Frontal cortex (tissue), 4 donors: ENCODE data around the gene AHSP. TPM values are rescaled to one million over a fixed set of nuclear protein-coding genes. Genes with fewer than 3 reads are reported as not detected.
A peak's percentile ranks its signal among the peaks of the same experiment; 100 is the strongest.
"Not testable (repeated sequence)": the region's sequence is repeated elsewhere in the genome, so short reads cannot be mapped to it uniquely, and the experiment has no call there.

Experiments used
- DNase-seq, 2 donors: peaks; one replicate each; pipeline ENCODE4 v3.0.0; 2012; ENCODE audit warnings: low spot score in 2 of 2
- FAIRE-seq: peaks from 2 replicates; lab custom pipeline; 2012; peaks lifted over from hg19 to GRCh38; lab: Jason Lieb, UNC
- total RNA-seq: library from RNA; depleted of rRNA; stranded (reverse); fragments of >200 nt; gene quantifications from one replicate; pipeline ENCODE4 v1.2.3, GENCODE V29; 2014
- donor health status: control.
- donor health status: control.
- donor health status: control.

Gene AHSP
- total RNA-seq, 1 donor from 2014 or later: 22.0 TPM

DNA sequence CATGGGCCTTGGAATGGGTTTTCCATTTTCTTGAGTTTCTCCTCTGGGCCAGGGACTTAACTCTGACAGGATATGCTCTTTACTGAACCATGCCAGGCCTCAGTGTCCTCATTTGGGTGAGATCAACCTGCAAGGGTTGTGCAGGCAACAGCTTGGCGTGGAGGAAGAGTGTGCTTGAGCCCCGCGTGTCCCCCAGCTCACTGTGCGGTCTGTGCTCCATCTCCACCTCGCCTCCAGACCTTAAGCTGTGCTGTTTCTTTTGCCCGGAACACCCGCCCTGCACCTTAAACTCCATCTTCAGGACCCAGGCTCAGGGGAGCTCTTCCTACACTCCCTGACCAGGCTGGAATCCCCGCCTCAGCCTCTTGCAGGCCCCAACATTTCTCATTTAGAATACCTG lies 29.2 kb upstream of the AHSP start:
- DNase-seq (no peak), FAIRE-seq (no peak)

DNA sequence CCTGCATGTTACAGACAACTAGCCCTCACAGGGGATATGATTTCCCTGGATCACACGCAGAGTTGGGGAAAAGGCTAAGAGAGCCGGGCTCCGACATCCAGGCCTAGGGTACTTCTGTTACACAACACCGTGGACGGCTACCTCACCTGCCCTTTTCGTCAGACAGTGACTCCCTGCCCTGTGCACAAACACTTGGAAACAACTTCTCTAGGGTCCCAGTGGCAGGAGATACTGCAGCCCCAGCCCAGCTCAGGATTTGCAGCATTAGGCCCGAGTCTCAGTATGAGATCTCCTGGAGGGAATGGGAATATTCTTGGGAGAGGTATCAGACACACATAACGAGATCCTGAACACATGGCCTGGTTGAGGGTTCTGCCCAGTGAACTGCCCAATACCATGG lies 27.8 kb upstream of the AHSP start:
- FAIRE-seq: no peak
- DNase-seq: no peak

DNA sequence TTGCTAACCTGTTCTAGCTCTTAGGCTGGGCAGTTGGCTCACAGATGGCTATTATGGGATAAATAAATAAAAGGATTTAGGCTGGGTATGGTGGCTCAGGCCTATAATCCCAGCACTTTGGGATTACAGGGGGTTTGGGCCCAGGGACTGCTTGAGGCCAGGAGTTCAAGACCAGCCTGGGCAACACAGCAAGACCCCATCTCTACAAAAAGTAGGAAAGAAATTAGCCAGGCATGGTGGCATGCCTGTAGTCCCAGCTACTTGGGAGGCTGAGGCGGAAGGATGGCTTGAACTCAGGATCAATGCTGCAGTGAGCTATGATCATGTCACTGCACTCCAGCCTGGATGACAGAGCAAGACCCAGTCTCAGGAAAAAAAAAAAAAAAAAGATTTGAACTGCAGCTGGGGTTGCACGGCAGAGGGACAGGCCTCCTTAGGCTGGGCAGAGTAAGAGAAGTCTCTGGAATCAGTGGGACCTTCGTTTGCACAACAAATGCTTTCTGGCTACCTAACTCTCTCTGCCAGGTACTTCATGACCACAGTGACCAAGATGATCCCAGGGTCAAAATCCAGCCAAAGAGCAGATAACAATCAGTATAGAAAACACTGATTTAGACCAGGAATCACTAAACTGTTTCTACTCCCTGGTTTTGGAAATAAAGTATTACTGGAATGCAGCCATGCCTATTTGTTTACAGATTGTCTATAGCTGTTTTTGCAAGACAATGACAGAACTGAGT lies 26.3 kb upstream of the AHSP start:
- DNase-seq (no peak), FAIRE-seq (no peak)

DNA sequence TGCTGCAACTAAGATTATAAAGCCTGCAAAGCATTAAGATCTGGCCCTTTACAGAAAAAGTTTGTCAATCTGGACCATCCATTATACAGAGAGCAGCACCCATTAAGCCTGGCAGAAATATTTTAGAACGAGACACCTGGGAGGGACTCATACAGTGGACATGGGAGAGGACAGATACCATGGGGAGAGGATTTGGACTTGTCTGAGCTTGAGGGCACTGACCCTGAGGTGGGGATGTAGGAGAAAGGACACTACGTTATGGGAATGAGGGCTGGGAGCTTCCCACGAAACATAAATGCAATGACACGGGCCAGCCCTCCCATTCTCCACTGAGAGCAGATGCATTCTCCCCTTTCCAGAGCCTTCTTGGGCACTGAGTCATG lies 25.7 kb upstream of the AHSP start:
- DNase-seq (no peak), FAIRE-seq (no peak)

DNA sequence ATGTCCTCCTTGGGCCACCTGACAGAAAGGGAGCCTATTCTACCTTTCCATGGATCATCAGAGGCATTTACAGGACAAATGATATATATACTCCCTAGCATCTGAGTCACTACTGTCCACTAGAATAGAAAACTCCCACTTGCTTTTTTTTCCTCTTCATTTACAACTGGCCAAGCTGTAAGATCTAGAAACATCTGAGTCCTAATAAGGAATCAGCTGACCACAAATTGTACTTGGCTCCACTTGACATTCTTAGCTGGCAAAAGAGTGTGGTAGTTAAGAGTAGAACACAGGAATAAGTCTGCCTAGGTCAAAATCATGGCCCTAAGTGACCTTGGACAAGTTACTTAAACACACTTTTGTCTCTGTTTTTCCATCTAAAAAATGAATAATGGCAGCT lies 24.7 kb upstream of the AHSP start:
- FAIRE-seq (no peak), DNase-seq (no peak)

DNA sequence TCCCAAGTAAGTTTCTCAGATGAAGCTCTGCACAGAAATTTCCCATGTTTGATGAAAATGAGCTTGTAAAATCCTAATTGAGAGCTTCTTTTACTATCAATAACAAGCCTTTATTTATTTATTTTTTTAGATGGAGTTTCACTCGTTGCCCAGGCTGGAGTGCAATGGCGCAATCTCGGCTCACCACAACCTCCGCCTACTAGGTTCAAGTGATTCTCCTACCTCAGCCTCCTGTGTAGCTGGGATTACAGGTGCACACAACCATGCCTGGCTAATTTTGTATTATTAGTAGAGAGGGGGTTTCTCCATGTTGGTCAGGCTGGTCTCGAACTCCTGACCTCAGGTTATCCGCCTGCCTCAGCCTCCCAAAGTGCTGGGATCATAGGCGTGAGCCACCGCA lies 24.1 kb upstream of the AHSP start:
- not testable (repeated sequence) for DNase-seq, FAIRE-seq

DNA sequence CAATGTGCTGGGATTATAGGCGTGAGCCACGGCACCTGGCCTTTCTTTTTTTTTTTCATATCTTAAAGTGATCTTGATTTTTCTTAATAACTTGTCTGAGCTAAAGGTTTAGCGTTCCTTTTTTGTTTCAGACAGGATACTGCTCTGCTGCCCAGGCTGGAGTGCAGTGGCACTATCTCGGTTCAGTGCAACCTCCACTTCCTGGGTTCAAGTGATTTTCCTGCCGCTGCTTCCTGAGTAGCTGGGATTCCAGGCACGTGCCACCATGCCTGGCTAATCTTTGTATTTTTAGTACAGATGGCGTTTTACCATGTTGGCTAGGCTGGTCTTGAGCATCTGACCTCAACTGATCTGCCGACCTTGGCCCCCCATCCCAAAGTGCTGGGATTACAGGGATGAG lies 23.5 kb upstream of the AHSP start:
- FAIRE-seq (no peak), DNase-seq (no peak)

DNA sequence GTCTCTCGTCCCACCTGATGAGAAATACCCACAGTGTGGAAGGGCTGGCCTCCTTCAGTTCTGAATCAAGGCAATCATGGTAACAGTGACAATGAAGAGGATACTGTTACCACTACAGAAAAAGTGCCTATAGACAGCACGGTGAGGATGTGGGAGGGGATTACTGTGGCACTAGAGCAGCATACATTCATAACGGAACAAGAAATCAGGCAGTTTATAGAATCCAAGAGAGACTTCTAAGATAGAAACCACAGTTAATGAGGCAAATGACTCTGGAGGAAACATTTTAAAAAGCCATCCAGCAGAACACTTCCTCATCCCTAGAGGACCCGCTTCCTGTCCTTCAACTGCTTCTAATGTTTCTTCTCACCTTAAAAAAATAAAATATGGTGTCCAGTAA lies 22.2 kb upstream of the AHSP start:
- FAIRE-seq (no peak), DNase-seq (no peak)

DNA sequence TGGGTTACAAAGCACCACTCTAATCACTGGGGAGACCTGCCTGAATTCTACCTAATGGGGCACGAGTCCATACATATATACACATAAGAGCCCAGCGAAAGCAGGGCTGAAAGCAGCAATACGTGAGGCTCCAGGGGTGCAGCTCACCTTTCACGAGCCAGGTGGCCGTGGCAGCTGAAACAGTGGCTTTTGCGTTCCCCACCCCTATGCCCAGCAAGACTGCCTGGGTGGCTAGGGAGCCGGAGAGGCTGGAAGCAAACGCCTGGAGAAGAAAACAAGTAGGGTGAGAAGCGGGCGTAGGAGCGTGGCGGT lies 20.1 kb upstream of the AHSP start:
- DNase-seq (no peak), FAIRE-seq (no peak)

DNA sequence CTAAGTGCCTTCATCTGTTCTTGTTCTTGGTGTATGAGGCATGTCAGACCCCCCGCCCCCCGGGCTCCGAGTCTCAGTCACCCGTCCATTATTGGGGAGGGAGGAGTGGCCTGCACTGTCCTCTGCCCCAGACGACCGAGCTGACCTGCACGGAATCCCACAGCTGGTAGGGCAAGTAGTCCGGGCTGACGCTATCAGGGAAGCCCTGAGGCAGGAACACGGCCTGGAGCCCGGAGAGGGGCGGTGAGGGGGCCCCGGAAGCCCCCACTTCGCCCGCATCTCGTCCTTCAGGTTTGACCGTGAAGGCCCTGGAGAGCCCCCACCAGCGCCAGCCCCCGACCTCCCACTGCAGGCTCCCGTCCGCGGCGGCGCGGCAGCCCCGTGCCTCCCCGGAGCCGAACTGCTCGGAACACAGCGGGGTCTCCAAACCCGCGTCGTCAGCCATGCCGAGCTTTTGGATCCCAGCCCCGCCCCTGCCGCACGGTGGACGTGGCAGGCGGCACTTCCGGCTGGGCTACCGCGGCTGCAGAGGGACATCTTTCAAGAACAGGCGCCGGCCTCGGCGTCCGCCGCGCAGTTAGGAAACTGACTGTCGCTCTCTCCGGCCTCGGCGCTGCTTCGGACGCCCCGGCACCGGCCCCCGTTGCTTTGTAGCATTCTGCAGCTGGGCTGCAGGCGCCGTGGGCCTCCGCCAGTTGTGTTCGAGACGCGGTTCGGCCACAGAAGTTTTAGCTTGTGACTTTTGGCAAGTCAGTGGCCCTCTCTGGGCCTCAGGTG lies 19.6 kb upstream of the AHSP start, which contains the start of gene RUSF1:
TSS of gene RUSF1 (minus strand) at position 463 of the 777 bp plus-strand sequence. CDS start at position 445, 18 bp downstream.
- DNase-seq (peak; percentile 84 to 86), FAIRE-seq (no peak)

DNA sequence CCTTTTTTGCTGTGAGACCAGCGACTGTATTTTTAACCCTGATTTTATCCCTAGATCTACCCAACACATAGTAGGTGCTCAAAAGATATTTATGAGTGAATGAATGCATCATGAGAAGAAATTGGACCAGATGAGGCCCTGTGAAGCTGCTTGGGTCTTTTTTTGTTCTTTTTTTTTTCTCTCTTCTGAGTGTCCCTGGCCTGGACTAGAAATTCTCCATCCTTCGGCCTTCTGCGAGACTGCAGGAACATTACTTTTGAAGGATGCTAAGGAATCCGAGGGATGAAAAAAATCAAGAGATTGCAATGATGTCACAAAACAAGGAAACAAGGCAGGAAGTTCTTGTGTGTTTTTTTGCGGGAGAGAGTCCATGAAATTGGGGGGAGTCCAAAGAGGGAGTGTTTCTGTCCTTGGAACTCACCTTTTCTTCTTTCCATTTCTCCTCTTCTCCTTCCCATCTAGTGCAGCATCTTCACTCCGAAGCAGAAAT lies 18.9 kb upstream of the AHSP start:
- FAIRE-seq: no peak
- no peak for DNase-seq

DNA sequence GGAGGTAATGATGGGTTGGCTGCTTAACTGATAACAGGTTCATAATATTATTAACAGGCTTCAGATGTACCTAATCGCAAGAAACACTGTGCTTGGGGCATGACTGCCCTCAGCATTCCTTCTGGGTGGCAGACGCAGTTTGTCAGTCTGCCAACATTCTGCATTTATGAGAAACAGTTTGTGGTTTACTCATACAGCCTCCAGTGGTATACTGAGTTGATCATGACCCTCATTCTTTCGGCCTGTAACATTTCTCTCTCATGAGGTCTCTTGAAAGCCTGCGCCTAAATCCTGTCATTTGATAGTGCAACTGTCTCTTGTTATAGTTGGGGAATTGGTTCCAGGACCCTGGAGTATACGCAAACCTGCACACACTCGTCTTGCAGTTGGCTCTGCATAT lies 14.6 kb upstream of the AHSP start:
- no peak for DNase-seq
- no peak for FAIRE-seq

DNA sequence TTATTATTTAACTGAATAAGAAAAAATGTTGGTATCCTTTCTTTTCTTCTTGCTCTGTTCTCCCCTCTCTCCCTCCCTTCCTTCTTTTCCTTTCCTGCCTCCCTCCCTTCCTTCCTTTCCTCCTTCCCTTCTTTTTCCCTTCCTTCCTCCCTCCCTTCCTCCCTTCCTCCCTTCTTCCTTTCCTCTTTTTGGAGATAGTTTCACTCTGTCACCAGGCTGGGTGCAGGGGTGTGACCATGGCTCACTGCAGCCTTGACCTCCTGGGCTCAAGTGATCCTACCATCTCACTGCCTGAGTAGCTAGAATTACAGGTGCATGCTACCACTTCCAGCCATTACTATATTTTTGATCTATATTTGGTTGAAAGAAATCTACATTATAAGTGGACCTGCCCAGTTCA lies 13.8 kb upstream of the AHSP start:
- FAIRE-seq (no peak), DNase-seq (no peak)

DNA sequence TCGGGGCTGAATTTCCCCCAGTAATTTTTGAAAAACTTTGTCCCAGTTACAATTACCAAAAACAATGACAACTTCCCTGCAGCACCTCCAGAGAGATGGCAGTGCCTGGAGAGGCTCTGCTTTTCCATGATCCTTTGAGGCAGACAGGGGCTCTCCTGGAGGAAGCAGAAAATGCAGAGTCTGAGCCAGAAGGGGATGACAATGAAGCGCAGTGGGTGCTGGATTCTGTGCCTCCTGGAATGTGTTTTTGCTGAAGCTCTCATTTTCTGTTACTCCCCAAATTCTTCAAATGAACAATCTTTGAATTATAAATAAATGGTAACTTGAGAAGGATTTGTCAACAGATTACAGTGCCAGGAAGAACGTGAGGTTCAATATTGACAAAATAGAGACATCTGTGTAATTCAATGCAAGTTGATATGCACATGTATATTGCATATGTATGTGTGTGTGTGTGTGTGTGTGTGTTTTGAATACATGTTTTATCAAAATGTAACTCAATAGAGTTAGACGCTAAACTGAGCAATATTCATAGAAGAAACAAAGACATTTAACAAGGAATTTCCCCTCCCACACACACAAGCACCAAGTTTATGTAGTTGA lies 9.8 kb upstream of the AHSP start:
- DNase-seq (no peak), FAIRE-seq (no peak)

DNA sequence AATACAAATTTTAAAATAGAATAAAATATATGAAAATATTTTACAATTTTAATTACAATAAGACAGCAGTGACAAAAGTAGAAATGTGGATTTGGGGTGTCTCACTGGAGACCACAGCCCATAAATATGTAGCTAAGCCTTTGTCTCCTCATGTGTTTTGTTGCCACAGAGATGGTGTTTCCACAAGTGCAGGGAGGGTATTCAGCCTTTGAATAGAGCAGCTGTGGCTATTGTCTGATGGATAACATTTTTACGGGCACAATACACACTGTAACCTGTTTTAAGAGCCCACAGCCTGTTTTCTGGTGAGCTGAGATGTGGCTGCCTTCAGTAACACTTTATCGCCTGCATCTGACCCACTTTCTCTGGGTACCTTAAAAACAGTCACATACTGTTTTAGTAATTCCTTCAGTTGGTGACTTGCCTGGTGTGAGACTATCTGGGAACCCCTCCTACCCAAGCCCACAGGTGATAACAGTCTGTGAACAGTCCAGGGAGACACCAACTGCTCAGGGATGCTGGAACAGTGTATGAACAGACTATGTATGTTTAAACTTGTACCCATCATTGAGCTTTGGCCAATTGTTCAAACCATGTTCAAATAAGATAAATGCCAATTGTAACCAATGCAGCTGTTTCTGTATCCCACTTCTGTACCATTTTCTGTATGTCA lies 7.8 kb upstream of the AHSP start:
- no peak for FAIRE-seq
- DNase-seq: no peak

DNA sequence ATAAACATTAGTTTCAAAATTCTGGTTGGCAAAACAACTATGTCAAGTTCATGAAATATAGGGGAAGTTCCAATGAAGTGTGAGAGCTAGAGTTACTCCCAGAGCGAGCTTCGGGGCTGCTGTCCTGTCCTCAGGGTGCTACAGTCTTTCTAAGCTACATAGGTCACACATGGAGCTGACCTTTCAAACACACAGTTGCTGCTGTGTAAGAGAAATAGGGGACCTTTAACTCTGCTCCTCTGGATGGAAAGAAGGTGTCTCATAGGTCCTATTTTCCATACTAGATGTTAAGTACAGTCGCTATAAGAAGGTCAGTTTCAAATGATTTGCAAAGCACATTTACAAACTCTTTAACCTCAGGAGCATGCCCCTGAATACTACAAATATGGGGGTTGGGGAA lies 6.3 kb upstream of the AHSP start:
- FAIRE-seq (no peak), DNase-seq (no peak)

DNA sequence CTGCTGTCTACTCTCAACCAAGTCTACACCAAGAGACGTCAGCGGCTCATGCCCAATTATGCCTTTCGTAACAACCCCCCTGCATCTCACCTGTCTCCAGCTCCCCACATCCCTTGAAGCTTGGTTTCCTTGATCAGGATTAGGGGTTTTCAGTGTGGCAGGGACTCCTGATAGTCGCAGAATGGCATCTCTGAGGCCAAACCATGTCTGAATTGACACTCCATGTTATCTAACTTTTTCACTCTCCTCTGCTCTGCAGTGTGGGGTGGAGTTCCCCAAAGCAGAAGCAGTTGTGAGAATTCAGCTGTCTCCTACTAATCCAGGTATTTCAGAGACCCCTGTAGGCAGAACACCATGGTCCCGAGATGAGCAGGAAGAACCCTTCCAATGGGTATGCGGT lies 5.6 kb upstream of the AHSP start:
- DNase-seq (no peak), FAIRE-seq (no peak)

DNA sequence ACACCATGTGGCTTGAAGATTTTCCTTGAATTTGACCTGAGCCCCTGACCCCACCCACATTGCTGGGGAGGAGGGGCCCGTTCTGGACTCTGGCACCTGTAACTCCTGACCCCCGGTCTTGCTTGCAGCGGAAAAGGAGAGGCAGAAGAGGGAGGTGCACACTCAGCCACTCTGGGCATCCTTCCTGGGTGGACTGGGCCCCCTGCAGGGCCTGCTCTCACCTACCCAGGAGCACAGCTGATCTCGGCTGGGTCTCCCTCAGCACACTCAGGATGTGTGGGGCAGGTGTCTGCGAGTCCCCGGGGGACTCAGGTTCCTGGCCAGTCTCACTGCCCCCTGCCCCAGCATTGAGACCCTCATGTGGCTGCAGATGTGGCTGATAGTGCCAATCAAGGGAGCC lies 3.9 kb upstream of the AHSP start:
- not testable (repeated sequence) for FAIRE-seq, DNase-seq

DNA sequence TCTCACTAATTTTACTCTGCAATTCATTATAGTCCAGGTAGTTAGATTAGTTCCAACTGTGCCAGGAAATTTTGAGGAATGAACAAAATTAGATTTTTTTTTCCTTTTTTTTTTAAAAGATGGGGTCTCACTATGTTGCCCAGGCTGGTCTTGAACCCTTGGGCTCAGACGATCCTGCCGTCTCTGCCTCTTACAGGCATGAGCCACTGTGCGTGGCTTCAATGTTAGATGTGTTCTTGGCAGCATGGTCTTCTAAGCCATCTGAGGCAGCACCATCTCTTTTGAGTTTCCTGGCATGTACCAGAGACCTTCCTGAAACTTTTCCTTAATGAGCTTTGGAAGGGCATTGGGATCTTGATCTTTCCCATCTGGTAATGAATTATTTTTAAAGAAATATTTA lies 2.6 kb upstream of the AHSP start:
- DNase-seq (no peak), FAIRE-seq (no peak)

DNA sequence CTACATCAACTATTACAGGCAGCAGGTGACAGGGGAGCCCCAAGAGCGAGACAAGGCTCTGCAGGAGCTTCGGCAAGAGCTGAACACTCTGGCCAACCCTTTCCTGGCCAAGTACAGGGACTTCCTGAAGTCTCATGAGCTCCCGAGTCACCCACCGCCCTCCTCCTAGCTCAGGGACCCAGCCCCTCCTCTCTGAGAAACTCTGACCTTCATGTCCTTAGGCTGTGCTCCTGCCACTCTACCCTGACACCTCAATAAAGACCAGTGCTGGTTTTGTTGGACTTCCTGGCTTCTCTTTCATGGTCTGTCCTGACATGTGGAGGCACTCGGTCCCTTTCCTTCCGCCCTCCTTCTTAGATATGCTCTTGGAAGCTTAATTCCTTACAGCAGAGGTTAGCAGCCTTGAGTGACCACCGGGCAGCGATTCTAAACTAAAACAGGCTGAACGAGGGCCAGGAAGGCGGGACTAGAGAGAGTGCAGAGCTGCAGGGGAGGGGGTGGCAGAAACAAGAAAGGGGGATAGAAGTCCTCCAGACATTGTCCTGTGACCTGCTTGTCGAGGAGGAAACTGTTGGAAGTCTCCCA lies 915 bp downstream of the AHSP start:
- DNase-seq (no peak), FAIRE-seq (no peak)
